H1 (cell line): Measurements from ENCODE around the gene TENT4A. TPM values are rescaled to one million over a fixed set of nuclear protein-coding genes. Genes with fewer than 3 reads are reported as not detected.

Experiments used
- CTCF ChIA-PET: fragments of 300-600 bp; sonication (Branson Sonifier 250); formaldehyde crosslinking; loops from one replicate; lab custom pipeline; 2021; ENCODE audit not compliant: partially characterized antibody; lab: Charles Lee
- POLR2A ChIA-PET: fragments of 300-600 bp; sonication (Branson Sonifier 250); formaldehyde crosslinking; loops from one replicate; lab custom pipeline; 2021; ENCODE audit warnings: inconsistent platforms; ENCODE audit not compliant: partially characterized antibody; lab: Charles Lee
- DNase-seq, 2 experiments: peaks; one replicate each; pipeline versions ENCODE4 v3.0.0 to v3.0.0-alpha.2; 2010 to 2022; ENCODE audit warnings: low spot score in 2 of 2, low read depth in 1 of 2, mixed read lengths in 1 of 2
- FAIRE-seq: peaks from 2 replicates; lab custom pipeline; 2011; peaks lifted over from hg19 to GRCh38; lab: Jason Lieb, UNC
- H2AFZ ChIP-seq: 2 replicates; pipeline ENCODE4 v1.8.1; 2012; ENCODE audit warnings: low read length, inconsistent platforms
- H2AK5ac ChIP-seq: 2 replicates; pipeline ENCODE4 v1.6.1; 2013; ENCODE audit warnings: low read depth, low read length
- H2BK120ac ChIP-seq: replicated peaks from 2 replicates; pipeline ENCODE3; 2013; ENCODE audit warnings: low read depth, low read length, inconsistent platforms
- H2BK12ac ChIP-seq: 2 replicates; pipeline ENCODE4 v1.6.1; 2013; ENCODE audit warnings: low read depth, low read length
- H2BK15ac ChIP-seq: 2 replicates; pipeline ENCODE4 v1.6.1; 2013; ENCODE audit warnings: low read length
- H2BK20ac ChIP-seq: 2 replicates; pipeline ENCODE4 v1.6.1; 2013; ENCODE audit warnings: low read length
- H2BK5ac ChIP-seq: 2 replicates; pipeline ENCODE4 v1.6.1; 2013; ENCODE audit warnings: low read depth, low read length
- H3K14ac ChIP-seq: 2 replicates; pipeline ENCODE4 v1.6.1; 2013; ENCODE audit warnings: inconsistent platforms; ENCODE audit not compliant: insufficient read length
- H3K18ac ChIP-seq: 2 replicates; pipeline ENCODE4 v1.6.1; 2013; ENCODE audit warnings: low read length; ENCODE audit errors: extremely low read depth
- H3K23ac ChIP-seq: 2 replicates; pipeline ENCODE4 v1.6.1; 2013; ENCODE audit warnings: inconsistent platforms; ENCODE audit not compliant: insufficient read length
- H3K23me2 ChIP-seq: 2 replicates; pipeline ENCODE4 v1.6.1; 2013; ENCODE audit warnings: low read depth, low read length
- H3K27ac ChIP-seq: 2 replicates; pipeline ENCODE4 v1.6.1; 2011; ENCODE audit warnings: low read depth, low read length, inconsistent platforms
- H3K27me3 ChIP-seq, 4 experiments: replicated peaks in 1 of 4; 1 replicate in 1 of 4; 2 replicates in 3 of 4; pipeline versions ENCODE4 v1.6.1 to v1.8.1; 2011 to 2013; ENCODE audit warnings: low read length in 3 of 4, mild to moderate bottlenecking in 3 of 4, inconsistent platforms in 2 of 4, mixed read lengths in 2 of 4, moderate library complexity in 1 of 4; ENCODE audit not compliant: control insufficient read depth in 3 of 4, insufficient read depth in 3 of 4; ENCODE audit errors: extremely low read depth in 1 of 4
- H3K36me3 ChIP-seq, 4 experiments: 2 replicates each; pipeline versions ENCODE4 v1.6.1 to v1.8.1; 2011 to 2013; ENCODE audit warnings: mild to moderate bottlenecking in 4 of 4, low read length in 3 of 4, moderate library complexity in 2 of 4, control low read depth in 1 of 4, inconsistent platforms in 1 of 4; ENCODE audit not compliant: insufficient read depth in 4 of 4, control insufficient read depth in 2 of 4
- H3K4ac ChIP-seq: replicated peaks from 2 replicates; pipeline ENCODE3; 2013; ENCODE audit warnings: low read length, low read depth, mixed read lengths, inconsistent platforms; ENCODE audit not compliant: insufficient read length
- H3K4me1 ChIP-seq, 4 experiments: replicated peaks in 1 of 4; 1 replicate in 1 of 4; 2 replicates in 3 of 4; pipeline versions ENCODE4 v1.6.1 to v1.8.1; 2011 to 2013; ENCODE audit warnings: low read length in 3 of 4, inconsistent platforms in 2 of 4, mixed read lengths in 1 of 4; ENCODE audit not compliant: insufficient read depth in 4 of 4, control insufficient read depth in 3 of 4
- H3K4me2 ChIP-seq, 2 experiments: 2 replicates each; pipeline versions ENCODE4 v1.6.1 to v1.8.1; 2011 to 2013; ENCODE audit warnings: low read depth in 2 of 2, low read length in 2 of 2, control low read depth in 1 of 2, inconsistent platforms in 1 of 2, mild to moderate bottlenecking in 1 of 2; ENCODE audit not compliant: insufficient read depth in 1 of 2
- H3K4me3 ChIP-seq, 4 experiments: fragments of 200-600, 300-600 bp in 1 of 4; sonication (generic), shearing (Covaris generic), sonication (Bioruptor Twin) in 1 of 4; 2 replicates each; pipeline versions ENCODE4 v1.5.1 to v1.8.1; 2011 to 2016; ENCODE audit warnings: low read length in 4 of 4, low read depth in 3 of 4, control low read depth in 2 of 4, inconsistent platforms in 2 of 4, mild to moderate bottlenecking in 2 of 4, mixed read lengths in 1 of 4, moderate library complexity in 1 of 4; ENCODE audit not compliant: insufficient read depth in 2 of 4; ENCODE audit errors: extremely low read depth in 1 of 4
- H3K56ac ChIP-seq: replicated peaks from 2 replicates; pipeline ENCODE3; 2013; ENCODE audit warnings: low read depth, mild to moderate bottlenecking, mixed read lengths, low read length, inconsistent platforms; ENCODE audit not compliant: insufficient read length
- H3K79me1 ChIP-seq: 2 replicates; pipeline ENCODE4 v1.6.1; 2013; ENCODE audit warnings: low read depth, low read length, control low read depth
- H3K79me2 ChIP-seq, 2 experiments: 2 replicates each; pipeline versions ENCODE4 v1.6.1 to v1.8.1; 2012 to 2013; ENCODE audit warnings: low read length in 2 of 2, mild to moderate bottlenecking in 2 of 2, inconsistent platforms in 1 of 2; ENCODE audit not compliant: insufficient read depth in 2 of 2, control insufficient read depth in 1 of 2
- H3K9ac ChIP-seq, 4 experiments: replicated peaks in 1 of 4; 1 replicate in 1 of 4; 2 replicates in 3 of 4; pipeline versions ENCODE4 v1.6.1 to v1.8.1; 2011 to 2013; ENCODE audit warnings: low read depth in 3 of 4, low read length in 3 of 4, control low read depth in 2 of 4, mild to moderate bottlenecking in 2 of 4, moderate library complexity in 2 of 4, inconsistent platforms in 1 of 4; ENCODE audit errors: extremely low read depth in 1 of 4
- H3K9me3 ChIP-seq, 2 experiments: 2 replicates each; pipeline versions ENCODE4 v1.6.1 to v1.8.1; 2012 to 2013; ENCODE audit warnings: mild to moderate bottlenecking in 2 of 2, moderate library complexity in 2 of 2, control low read depth in 1 of 2, inconsistent platforms in 1 of 2, low read depth in 1 of 2, low read length in 1 of 2, mixed read lengths in 1 of 2; ENCODE audit not compliant: insufficient read depth in 2 of 2
- H4K20me1 ChIP-seq, 2 experiments: replicated peaks in 1 of 2; 2 replicates each; pipeline versions ENCODE3 to v1.8.1; 2011 to 2013; ENCODE audit warnings: inconsistent platforms in 2 of 2, low read length in 2 of 2, mild to moderate bottlenecking in 1 of 2; ENCODE audit not compliant: insufficient read depth in 2 of 2, control insufficient read depth in 1 of 2
- H4K5ac ChIP-seq: 2 replicates; pipeline ENCODE4 v1.6.1; 2013; ENCODE audit warnings: low read length, low read depth, mixed read lengths, inconsistent platforms; ENCODE audit not compliant: insufficient read length
- H4K8ac ChIP-seq: 2 replicates; pipeline ENCODE4 v1.8.0; 2013; ENCODE audit warnings: mild to moderate bottlenecking, moderate library complexity, low read length, inconsistent platforms; ENCODE audit not compliant: insufficient read depth; ENCODE audit errors: extremely low read depth
- H4K91ac ChIP-seq: replicated peaks from 2 replicates; pipeline ENCODE3; 2013; ENCODE audit warnings: low read length, mixed read lengths, inconsistent platforms; ENCODE audit not compliant: insufficient read length
- ATF2 ChIP-seq: IDR thresholded peaks from 2 replicates; pipeline ENCODE4 v1.6.1; 2012; ENCODE audit warnings: low read length, inconsistent platforms
- CTBP2 ChIP-seq: IDR thresholded peaks from 2 replicates; pipeline ENCODE4 v1.7.0; 2011; ENCODE audit warnings: borderline replicate concordance, mild to moderate bottlenecking, moderate library complexity, mixed read lengths, low read length; ENCODE audit not compliant: insufficient read depth, insufficient read length
- FOSL1 ChIP-seq: IDR thresholded peaks from 2 replicates; pipeline ENCODE4 v1.6.1; 2011; ENCODE audit warnings: mild to moderate bottlenecking, low read depth, low read length, moderate library complexity; ENCODE audit not compliant: insufficient read depth
- GABPA ChIP-seq: IDR thresholded peaks from 2 replicates; pipeline ENCODE4 v1.6.1; 2011; ENCODE audit warnings: mild to moderate bottlenecking, low read length, moderate library complexity, borderline replicate concordance; ENCODE audit not compliant: insufficient read depth
- TAF1 ChIP-seq: IDR thresholded peaks from 2 replicates; pipeline ENCODE4 v1.6.1; 2011; ENCODE audit warnings: mild to moderate bottlenecking, low read depth, low read length
- USF2 ChIP-seq: IDR thresholded peaks from 2 replicates; pipeline ENCODE4 v1.6.1; 2011; ENCODE audit warnings: low read length, improper control_type of control experiment
- WGBS, 2 experiments: shearing (Covaris generic) in 1 of 2; methylation state at CpG; one replicate each; pipeline versions ENCODE4 v1.1.6 to v1.1.7; 2013 to 2015; ENCODE audit warnings: low lambda C conversion rate in 2 of 2, mixed read lengths in 2 of 2, inconsistent platforms in 1 of 2, low coverage in 1 of 2, missing lambda C conversion rate in 1 of 2; ENCODE audit not compliant: insufficient replicate concordance in 2 of 2, insufficient coverage in 1 of 2, insufficient read length in 1 of 2; ENCODE audit errors: extremely low coverage in 1 of 2, missing lambda C conversion rate in 1 of 2; 5-methylcytosine and 5-hydroxymethylcytosine counted together
- polyA plus RNA-seq, 7 experiments: library from polyadenylated mRNA; depleted of rRNA in 3 of 7; stranded (reverse) in 5 of 7; unstranded in 2 of 7; fragments of >200 nt in 5 of 7; fragments of 200-250 nt in 2 of 7; gene quantifications; 1 replicate in 5 of 7; 2 replicates in 1 of 7; 4 replicates in 1 of 7; pipeline versions ENCODE4 v1.2.1 to v1.2.3, GENCODE V29; 2011 to 2013; ENCODE audit warnings: missing spikeins in 2 of 7, mixed read lengths in 2 of 7
- total RNA-seq: library from RNA; stranded (reverse); fragmentation: NEBNext Ultra II Directional; extraction: Animal tissue kit (Norgen Biotek cat#: 25700); gene quantifications from 2 replicates; pipeline ENCODE4 v1.2.1, GENCODE V29; 2021

The TENT4A gene
- total and polyA plus RNA-seq, 2 of the 8 experiments (the other 6 are each of a cell fraction or from before 2014, with no cell fraction given): 8.9 to 25.1 TPM

- H2BK5ac ChIP-seq: no peak overlapping the region
- H4K5ac ChIP-seq: no peak overlapping the region
- ChIA-PET POLR2A (interaction anchor here (1.0 kb wide), 1 partner anchor 99 kb away, joined by 3 read pairs; the partner anchor contains the start of genes NSUN2 and SRD5A1), CTCF (interaction anchor here (0.7 to 4.1 kb wide), 5 partner anchors 10 to 107 kb away, joined by 3 to 21 read pairs (median 5); no protein-coding TSS in a partner anchor)
- H4K20me1 ChIP-seq: peaks cover 21 to 39% of the 10 kb centered on the region in 2 experiments
- no peak overlapping the region for H2BK20ac ChIP-seq
- no peaks in the 10 kb centered on the region for H3K27me3 ChIP-seq
- H3K56ac ChIP-seq: no peak overlapping the region
- H3K9me3 ChIP-seq: no peaks in the 10 kb centered on the region
- peaks cover 0 to 86% of the 10 kb centered on the region in 2 experiments; a peak in 3 of 4 replicates for H3K79me2 ChIP-seq
- H3K18ac ChIP-seq: no peak overlapping the region
- H4K91ac ChIP-seq: no peak overlapping the region
- no peak overlapping the region for H2AFZ ChIP-seq
- H3K4ac ChIP-seq: no peak overlapping the region
- no peak overlapping the region for H2BK120ac ChIP-seq
- peaks cover 12% of the 10 kb centered on the region for H3K79me1 ChIP-seq
- peaks cover 3 to 13% (median 6%) of the 10 kb centered on the region in 4 experiments; a peak in 5 of 7 replicates for H3K4me1 ChIP-seq
- H2AK5ac ChIP-seq: no peak overlapping the region
- 90% methylated on average over 13 of the region's 13 CpGs; no CpG with 5 or more reads in 1 of the 2 experiments for WGBS, 2 experiments
- no peak overlapping the region for H3K4me3 ChIP-seq
- no peak for DNase-seq
- FAIRE-seq: no peak
- H2BK15ac ChIP-seq: no peak overlapping the region
- TF ChIP-seq TAF1 (no peak), FOSL1 (no peak), USF2 (no peak), CTBP2 (no peak), ATF2 (no peak), GABPA (no peak)
- no peak overlapping the region for H3K14ac ChIP-seq
- no peak overlapping the region for H3K9ac ChIP-seq
- no peak overlapping the region for H3K23ac ChIP-seq
- peak overlapping the region; percentile 16; the same call in 1 of the 2 replicates for H4K8ac ChIP-seq
- no peak overlapping the region for H3K4me2 ChIP-seq
- H2BK12ac ChIP-seq: no peak overlapping the region
- no peak overlapping the region for H3K27ac ChIP-seq
- H3K36me3 ChIP-seq: peaks cover 0 to 5% (median 0%) of the 10 kb centered on the region in 4 experiments; a peak in 2 of 8 replicates
- H3K23me2 ChIP-seq: no peaks in the 10 kb centered on the region
Measured at GRCh38 chr5:6732634-6733410, 19.6 kb downstream of the TENT4A start.
